SK-N-SH (cell line): ENCODE results near the gene LRRC45. TPM values are rescaled to one million over a fixed set of nuclear protein-coding genes. Genes with fewer than 3 reads are reported as not detected.

Source experiments
- CTCF ChIA-PET: fragments of 300-600, 350-600 bp; formaldehyde crosslinking; extraction: SDS; loops from one replicate; lab custom pipeline; 2021; lab: Yijun Ruan, JAX
- POLR2A ChIA-PET: fragments of 350-600 bp; sonication (Branson Sonifier 250); formaldehyde crosslinking; extraction: SDS; loops from one replicate; lab custom pipeline; 2020; ENCODE audit warnings: antibody characterized with exemption, inconsistent platforms; lab: Yijun Ruan, JAX
- DNase-seq: peaks from one replicate; pipeline ENCODE4 v3.0.0; 2012
- H2AFZ ChIP-seq: fragments of 200-600 bp; sonication (generic); 2 replicates; pipeline ENCODE4 v1.8.1; 2016; ENCODE audit warnings: antibody characterized with exemption, mild to moderate bottlenecking, low read depth
- H3F3A ChIP-seq: fragments of 200-600 bp; sonication (generic); replicated peaks from 2 replicates; pipeline ENCODE3; 2016; ENCODE audit warnings: antibody characterized with exemption, mild to moderate bottlenecking; ENCODE audit not compliant: insufficient read depth
- H3K27ac ChIP-seq, 2 experiments: fragments of 200-500 bp in 1 of 2; fragments of 200-600 bp in 1 of 2; sonication (Bioruptor generic) in 1 of 2; sonication (generic), shearing (Covaris generic) in 1 of 2; 2 replicates each; pipeline versions ENCODE4 v1.5.1 to v1.6.1; 2014 to 2016; ENCODE audit warnings: low read depth in 2 of 2, inconsistent platforms in 1 of 2, low read length in 1 of 2, mild to moderate bottlenecking in 1 of 2, mixed read lengths in 1 of 2
- H3K27me3 ChIP-seq: fragments of 200-600 bp; sonication (generic), shearing (Covaris generic); 2 replicates; pipeline ENCODE4 v1.6.1; 2016; ENCODE audit warnings: mixed run types; ENCODE audit not compliant: insufficient read depth
- H3K36me3 ChIP-seq, 2 experiments: fragments of 200-500 bp in 1 of 2; fragments of 200-600 bp in 1 of 2; sonication (Bioruptor generic) in 1 of 2; sonication (generic) in 1 of 2; replicated peaks in 1 of 2; 2 replicates each; pipeline versions ENCODE3 to v1.5.1; 2014 to 2016; ENCODE audit warnings: low read length in 1 of 2, mild to moderate bottlenecking in 1 of 2; ENCODE audit not compliant: insufficient read depth in 2 of 2, control insufficient read depth in 1 of 2
- H3K4me1 ChIP-seq, 2 experiments: fragments of 200-500 bp in 1 of 2; fragments of 200-600 bp in 1 of 2; sonication (Bioruptor generic) in 1 of 2; sonication (generic), shearing (Covaris generic) in 1 of 2; 2 replicates each; pipeline versions ENCODE4 v1.5.1 to v1.6.1; 2014 to 2016; ENCODE audit warnings: low read depth in 1 of 2, low read length in 1 of 2, mixed run types in 1 of 2; ENCODE audit not compliant: insufficient read depth in 2 of 2, control insufficient read depth in 1 of 2
- H3K4me2 ChIP-seq: fragments of 200-600 bp; sonication (generic), shearing (Covaris generic); 2 replicates; pipeline ENCODE4 v1.6.1; 2017; ENCODE audit warnings: mixed run types
- H3K4me3 ChIP-seq, 2 experiments: fragments of 200-500 bp in 1 of 2; fragments of 200-600 bp in 1 of 2; sonication (Bioruptor generic) in 1 of 2; sonication (generic), shearing (Covaris generic) in 1 of 2; 2 replicates each; pipeline versions ENCODE4 v1.5.1 to v1.8.1; 2014 to 2016; ENCODE audit warnings: low read depth in 2 of 2, inconsistent platforms in 1 of 2, low read length in 1 of 2, mild to moderate bottlenecking in 1 of 2, mixed read lengths in 1 of 2, moderate library complexity in 1 of 2
- H3K79me2 ChIP-seq: fragments of 200-600 bp; sonication (generic); 2 replicates; pipeline ENCODE4 v1.8.1; 2017; ENCODE audit warnings: mild to moderate bottlenecking; ENCODE audit not compliant: insufficient read depth
- H3K9ac ChIP-seq: fragments of 200-600 bp; sonication (generic); 2 replicates; pipeline ENCODE4 v1.6.1; 2017; ENCODE audit warnings: mixed run types
- H3K9me2 ChIP-seq: fragments of 200-600 bp; sonication (generic); 2 replicates; pipeline ENCODE4 v1.6.1; 2017; ENCODE audit warnings: mixed run types
- H3K9me3 ChIP-seq: fragments of 200-600 bp; sonication (generic); 2 replicates; pipeline ENCODE4 v1.6.1; 2017; ENCODE audit warnings: mixed run types, mild to moderate bottlenecking, moderate library complexity
- H4K20me1 ChIP-seq: fragments of 200-600 bp; sonication (generic); 2 replicates; pipeline ENCODE4 v1.6.1; 2017; ENCODE audit warnings: mild to moderate bottlenecking, mixed run types; ENCODE audit not compliant: insufficient read depth
- CHD2 ChIP-seq: fragments of 150-350 bp; IDR thresholded peaks from 2 replicates; pipeline ENCODE4 v1.6.1; 2018; ENCODE audit warnings: low read length; ENCODE audit not compliant: partially characterized antibody
- EP300 ChIP-seq, 2 experiments: IDR thresholded peaks; 2 replicates each; pipeline versions ENCODE4 v1.4.0 to v1.6.1; 2012; ENCODE audit warnings: borderline replicate concordance in 1 of 2, low read depth in 1 of 2, low read length in 1 of 2
- FOXM1 ChIP-seq: IDR thresholded peaks from 2 replicates; pipeline ENCODE4 v1.4.0; 2012; ENCODE audit warnings: low read depth, mild to moderate bottlenecking
- GABPA ChIP-seq: IDR thresholded peaks from 2 replicates; pipeline ENCODE4 v1.4.0; 2012; ENCODE audit warnings: low read depth, mild to moderate bottlenecking
- MEF2A ChIP-seq: IDR thresholded peaks from 2 replicates; pipeline ENCODE4 v1.4.0; 2012; ENCODE audit warnings: low read depth, borderline replicate concordance
- NFIC ChIP-seq: IDR thresholded peaks from 2 replicates; pipeline ENCODE4 v1.4.0; 2012; ENCODE audit warnings: borderline replicate concordance
- POLR2AphosphoS5 ChIP-seq: IDR thresholded peaks from 2 replicates; pipeline ENCODE4 v1.6.1; 2012; ENCODE audit warnings: low read depth, low read length
- RAD21 ChIP-seq: IDR thresholded peaks from 2 replicates; pipeline ENCODE4 v1.6.1; 2012; ENCODE audit warnings: mild to moderate bottlenecking, low read length
- RCOR1 ChIP-seq: fragments of 150-350 bp; IDR thresholded peaks from 2 replicates; pipeline ENCODE4 v1.6.1; 2017; ENCODE audit warnings: antibody characterized with exemption, low read length
- RFX5 ChIP-seq: IDR thresholded peaks from 2 replicates; pipeline ENCODE4 v1.6.1; 2012; ENCODE audit warnings: mild to moderate bottlenecking, improper control_type of control experiment, low read length
- SIN3A ChIP-seq: IDR thresholded peaks from 2 replicates; pipeline ENCODE4 v1.6.1; 2012; ENCODE audit warnings: low read depth, mild to moderate bottlenecking, low read length, moderate library complexity, borderline replicate concordance
- SMC3 ChIP-seq: IDR thresholded peaks from 2 replicates; pipeline ENCODE4 v1.6.1; 2012; ENCODE audit warnings: low read depth, low read length, improper control_type of control experiment
- TAF1 ChIP-seq: IDR thresholded peaks from 2 replicates; pipeline ENCODE4 v1.6.1; 2012; ENCODE audit warnings: low read depth, mild to moderate bottlenecking, low read length, moderate library complexity, borderline replicate concordance
- TCF12 ChIP-seq: IDR thresholded peaks from 2 replicates; pipeline ENCODE4 v1.4.0; 2012
- TEAD4 ChIP-seq: IDR thresholded peaks from 2 replicates; pipeline ENCODE4 v1.4.0; 2012; ENCODE audit warnings: mild to moderate bottlenecking, borderline replicate concordance; ENCODE audit not compliant: insufficient read depth
- USF1 ChIP-seq: IDR thresholded peaks from 2 replicates; pipeline ENCODE4 v1.4.0; 2012; ENCODE audit warnings: low read depth, borderline replicate concordance
- YY1 ChIP-seq: IDR thresholded peaks from 2 replicates; pipeline ENCODE4 v1.4.0; 2012; ENCODE audit warnings: low read depth, mild to moderate bottlenecking
- ZBTB33 ChIP-seq: IDR thresholded peaks from 2 replicates; pipeline ENCODE4 v1.4.0; 2012; ENCODE audit warnings: low read depth, borderline replicate concordance
- WGBS: methylation state at CpG from one replicate; pipeline ENCODE4 v1.1.6; 2017; ENCODE audit warnings: low lambda C conversion rate; 5-methylcytosine and 5-hydroxymethylcytosine counted together
- polyA plus RNA-seq, 3 experiments: library from polyadenylated mRNA; depleted of rRNA; stranded (reverse); fragments of >200 nt; gene quantifications; 2 replicates each; pipeline ENCODE4 v1.2.3, GENCODE V29; 2012

LRRC45 gene
- polyA plus RNA-seq, 1 of the 3 experiments (the other 2 are of a cell fraction): 31.5 TPM

GRCh38 chr17:82050761-82051641, 27.9 kb downstream of the LRRC45 start:
- Histone ChIP-seq H3K9ac (peak overlapping the region; percentile 71), H3K4me2 (peak overlapping the region; percentile 92), H2AFZ (peak overlapping the region; percentile 32; the same call in 1 of the 2 replicates), H3K79me2 (peaks cover 49% of the 10 kb centered on the region), H3K9me3 (no peaks in the 10 kb centered on the region), H3K27ac (peak overlapping the region in 1 of 2 experiments; percentile 74; a peak in 1 of 4 replicates), H3K9me2 (no peaks in the 10 kb centered on the region), H3K4me1 (peaks cover 0 to 25% of the 10 kb centered on the region in 2 experiments; a peak in 2 of 4 replicates), H3K27me3 (no peaks in the 10 kb centered on the region), H3F3A (peaks cover 2% of the 10 kb centered on the region), H3K4me3 (peak overlapping the region; percentile 81 to 100), H4K20me1 (peaks cover 14% of the 10 kb centered on the region; the same call in 1 of the 2 replicates), H3K36me3 (peaks cover 31 to 64% of the 10 kb centered on the region in 2 experiments)
- 45% methylated on average over 31 of the region's 79 CpGs for WGBS
- ChIA-PET POLR2A (interaction anchor here (1.0 kb wide), 1 partner anchor 9 kb away, joined by 3 read pairs; no protein-coding TSS in a partner anchor), CTCF (interaction anchor here (0.6 to 5.1 kb wide), 8 partner anchors 11 to 91 kb away, joined by 3 to 45 read pairs (median 11); partner anchors contain the start of genes DCXR, DUS1L and RAC3)
- peak; percentile 90 for DNase-seq
- TF ChIP-seq ZBTB33: no peak
- no peak for TF ChIP-seq YY1
- TF ChIP-seq SMC3: no peak
- TF ChIP-seq USF1: no peak
- TF ChIP-seq SIN3A: no peak
- TF ChIP-seq RCOR1: no peak

- peak within 1 kb of the TSS; percentile 100 for H3K4me2 ChIP-seq
- H2AFZ ChIP-seq: peak within 1 kb of the TSS; percentile 32; the same call in 1 of the 2 replicates
- WGBS: 0% methylated on average over 2 of the region's 94 CpGs
- H3K9ac ChIP-seq: peak within 1 kb of the TSS; percentile 95
- peak within 1 kb of the TSS; percentile 37 to 74; a peak in 3 of 4 replicates for H3K27ac ChIP-seq
- ChIA-PET POLR2A (interaction anchor here (0.6 to 1.0 kb wide), 4 partner anchors 8 to 21 kb away, joined by 3 to 4 read pairs (median 3); partner anchors contain the start of genes DCXR and DUS1L), CTCF (interaction anchor here (0.8 to 5.1 kb wide), 9 partner anchors 12 to 182 kb away, joined by 3 to 45 read pairs (median 3); partner anchors contain the start of genes DCXR and FASN)
- DNase-seq: peak; percentile 99
- H3K27me3 ChIP-seq: no peaks in the 10 kb centered on the region
- peaks cover 3% of the 10 kb centered on the region for H3F3A ChIP-seq
- H3K79me2 ChIP-seq: peaks cover 49% of the 10 kb centered on the region
- H3K4me1 ChIP-seq: peaks cover 0 to 25% of the 10 kb centered on the region in 2 experiments; a peak in 2 of 4 replicates
- H3K36me3 ChIP-seq: peaks cover 35 to 69% of the 10 kb centered on the region in 2 experiments
- no peaks in the 10 kb centered on the region for H3K9me3 ChIP-seq
- peaks cover 14% of the 10 kb centered on the region; the same call in 1 of the 2 replicates for H4K20me1 ChIP-seq
- H3K4me3 ChIP-seq: peak within 1 kb of the TSS; percentile 99 to 100
- no peaks in the 10 kb centered on the region for H3K9me2 ChIP-seq
- TF ChIP-seq EP300 (IDR thresholded peaks at IDR 0.05; ENCODE audit: borderline replicate concordance in 1 of 2, low read depth in 1 of 2, low read length in 1 of 2) (no peak; a peak in 1 of 4 replicates), POLR2AphosphoS5 (peak; percentile 59), RAD21 (no peak), MEF2A (no peak; the same call in 1 of the 2 replicates), NFIC (no peak), RFX5 (no peak), FOXM1 (no peak), TAF1 (peak; percentile 61), RCOR1 (no peak), SIN3A (peak; percentile 69; the same call in 1 of the 2 replicates), CHD2 (peak; percentile 60), ZBTB33 (no peak), SMC3 (no peak), TCF12 (no peak), GABPA (peak; percentile 91), TEAD4 (no peak)
Observed at GRCh38 chr17:82051776-82052637, 28.9 kb downstream of the LRRC45 start, which contains the start of the genes GPS1 and RFNG. GPS1 (plus strand) TSS chr17:82051898; CDS start chr17:82051932, 34 bp downstream. RFNG (minus strand) TSS chr17:82051811; CDS start chr17:82051766, 45 bp downstream.
